Esophagus muscularis mucosa (tissue), 4 donors: ENCODE results near the gene AGAP1. TPM values are rescaled to one million over a fixed set of nuclear protein-coding genes. Genes with fewer than 3 reads are reported as not detected.

Experiments
- DNase-seq: peaks from one replicate; pipeline ENCODE4 v3.0.0-alpha.2; 2017; ENCODE audit errors: extremely low spot score
- H3K27ac ChIP-seq, 4 donors: fragments of 200-600 bp; sonication (generic); replicated peaks in 1 of 4; 1 replicate in 3 of 4; 2 replicates in 1 of 4; pipeline ENCODE4 v1.5.1; 2016 to 2019; ENCODE audit warnings: mild to moderate bottlenecking in 1 of 4
- H3K27me3 ChIP-seq, 4 donors: fragments of 200-600 bp; sonication (generic); one replicate each; pipeline versions ENCODE4 v1.5.1 to v1.6.0; 2016 to 2019
- H3K36me3 ChIP-seq, 4 donors: fragments of 200-600 bp; sonication (generic); one replicate each; pipeline ENCODE4 v1.5.1; 2016 to 2019
- H3K4me1 ChIP-seq, 4 donors: fragments of 200-600 bp; sonication (generic); one replicate each; pipeline ENCODE4 v1.5.1; 2016 to 2019
- H3K4me3 ChIP-seq, 4 donors: fragments of 200-600 bp; sonication (generic); 1 replicate in 2 of 4; 2 replicates in 2 of 4; pipeline ENCODE4 v1.5.1; 2016 to 2019; ENCODE audit warnings: mild to moderate bottlenecking in 4 of 4, moderate library complexity in 1 of 4
- H3K9me3 ChIP-seq, 4 donors: fragments of 200-600 bp; sonication (generic); 1 replicate in 3 of 4; 2 replicates in 1 of 4; pipeline ENCODE4 v1.5.1; 2016 to 2019
- CTCF ChIP-seq, 3 experiments: fragments of 200-600 bp in 2 of 3; fragments of 450-650 bp in 1 of 3; sonication (generic) in 2 of 3; IDR thresholded peaks; one replicate each; pipeline ENCODE4 v1.5.1; 2017 to 2019; ENCODE audit warnings: antibody characterized with exemption in 3 of 3, mild to moderate bottlenecking in 2 of 3, moderate library complexity in 1 of 3
- EP300 ChIP-seq: sonication (generic); formaldehyde crosslinking; IDR thresholded peaks from one replicate; pipeline ENCODE4 v1.6.1; 2017; ENCODE audit warnings: antibody characterized with exemption
- POLR2A ChIP-seq: fragments of 450-650 bp; IDR thresholded peaks from one replicate; pipeline ENCODE4 v1.6.1; 2017; ENCODE audit warnings: antibody characterized with exemption, moderate library complexity, mild to moderate bottlenecking, low read depth
- POLR2AphosphoS5 ChIP-seq, 2 donors: sonication (generic); formaldehyde crosslinking; IDR thresholded peaks; one replicate each; pipeline ENCODE4 v1.6.1; 2017; ENCODE audit warnings: antibody characterized with exemption in 2 of 2
- WGBS: methylation state at CpG from one replicate; pipeline ENCODE4 v1.1.5; 2018; 5-methylcytosine and 5-hydroxymethylcytosine counted together
- intact Hi-C: fragments of 100-400 bp; cut with DNase I; formaldehyde crosslinking; loops from one replicate; pipeline ENCODE4 v1.15.1; 2023
- total RNA-seq, 4 donors: library from RNA; depleted of rRNA; stranded (reverse); fragments of >200 nt; gene quantifications; one replicate each; pipeline versions ENCODE4 v1.1.0 to v1.2.1, GENCODE V29; 2016

The AGAP1 gene
- total RNA-seq, 4 donors from 2014 or later, result 37.9 to 62.4 (median 47.2) TPM

GRCh38 chr2:236047176-236047575, 553.3 kb downstream of the AGAP1 start:
- no peaks in the 10 kb centered on the region for H3K9me3 ChIP-seq
- H3K4me1 ChIP-seq, result no peaks in the 10 kb centered on the region
- no peak overlapping the region for H3K27ac ChIP-seq
- TF ChIP-seq POLR2AphosphoS5 (IDR thresholded peaks at IDR 0.05), result no peak
- TF ChIP-seq CTCF (IDR thresholded peaks at IDR 0.05), result no peak
- no peak for TF ChIP-seq POLR2A
- TF ChIP-seq EP300, result no peak
- peaks cover 14 to 73% (median 25%) of the 10 kb centered on the region in 4 donors for H3K36me3 ChIP-seq
- no peak overlapping the region for H3K4me3 ChIP-seq
- WGBS, result 90% methylated on average over 10 of the region's 10 CpGs
- H3K27me3 ChIP-seq, result no peaks in the 10 kb centered on the region
- intact Hi-C loops, result no loop called here
- no peak for DNase-seq

- H3K27me3 ChIP-seq, result no peaks in the 10 kb centered on the region
- intact Hi-C loops, result no loop called here
- H3K4me1 ChIP-seq, result no peaks in the 10 kb centered on the region
- TF ChIP-seq CTCF (IDR thresholded peaks at IDR 0.05), result no peak
- no peak for TF ChIP-seq POLR2AphosphoS5 (IDR thresholded peaks at IDR 0.05)
- TF ChIP-seq EP300, result no peak
- TF ChIP-seq POLR2A, result no peak
- no peak overlapping the region for H3K27ac ChIP-seq
- peaks cover 14 to 70% (median 25%) of the 10 kb centered on the region in 4 donors for H3K36me3 ChIP-seq
- no peaks in the 10 kb centered on the region for H3K9me3 ChIP-seq
- H3K4me3 ChIP-seq, result no peak overlapping the region
- DNase-seq, result no peak
- 98% methylated on average over 10 of the region's 10 CpGs for WGBS
Measured at GRCh38 chr2:236047886-236048540, 554.2 kb downstream of the AGAP1 start.

- H3K4me3 ChIP-seq, result no peak overlapping the region
- H3K27me3 ChIP-seq, result no peaks in the 10 kb centered on the region
- no peak for DNase-seq
- no peaks in the 10 kb centered on the region for H3K9me3 ChIP-seq
- peaks cover 14 to 56% (median 25%) of the 10 kb centered on the region in 4 donors for H3K36me3 ChIP-seq
- 92% methylated on average over 8 of the region's 8 CpGs for WGBS
- H3K27ac ChIP-seq, result no peak overlapping the region
- intact Hi-C loops, result no loop called here
- no peak for TF ChIP-seq EP300
- TF ChIP-seq POLR2A, result no peak
- TF ChIP-seq POLR2AphosphoS5 (IDR thresholded peaks at IDR 0.05), result no peak
- TF ChIP-seq CTCF (IDR thresholded peaks at IDR 0.05), result no peak
- no peaks in the 10 kb centered on the region for H3K4me1 ChIP-seq
Measured at GRCh38 chr2:236049981-236050380, 556.1 kb downstream of the AGAP1 start.

GRCh38 chr2:236051351-236051750, 557.5 kb downstream of the AGAP1 start:
- Histone ChIP-seq H3K4me1 (no peaks in the 10 kb centered on the region), H3K27ac (no peak overlapping the region), H3K9me3 (no peaks in the 10 kb centered on the region), H3K36me3 (peaks cover 14 to 48% (median 23%) of the 10 kb centered on the region in 4 donors), H3K4me3 (no peak overlapping the region), H3K27me3 (no peaks in the 10 kb centered on the region)
- 78% methylated on average over 10 of the region's 10 CpGs for WGBS
- DNase-seq, result no peak
- TF ChIP-seq POLR2A (no peak), EP300 (no peak), POLR2AphosphoS5 (IDR thresholded peaks at IDR 0.05) (no peak), CTCF (IDR thresholded peaks at IDR 0.05) (no peak)
- intact Hi-C loops, result no loop called here

GRCh38 chr2:236051806-236052205, 558.0 kb downstream of the AGAP1 start:
- intact Hi-C loops, result no loop called here
- Histone ChIP-seq H3K27ac (no peak overlapping the region), H3K4me1 (no peaks in the 10 kb centered on the region), H3K4me3 (no peak overlapping the region), H3K9me3 (no peaks in the 10 kb centered on the region), H3K36me3 (peaks cover 14 to 47% (median 23%) of the 10 kb centered on the region in 4 donors), H3K27me3 (no peaks in the 10 kb centered on the region)
- TF ChIP-seq POLR2AphosphoS5 (IDR thresholded peaks at IDR 0.05) (no peak), CTCF (IDR thresholded peaks at IDR 0.05) (no peak), EP300 (no peak), POLR2A (no peak)
- no peak for DNase-seq
- WGBS, result 85% methylated on average over 11 of the region's 11 CpGs
